GM12878 (cell line): Measurements from ENCODE around the gene SGIP1. TPM values are rescaled to one million over a fixed set of nuclear protein-coding genes. Genes with fewer than 3 reads are reported as not detected.

Source experiments
- ATAC-seq: fragments of 200-7000 bp; cut with Tn5 transposase; 3 replicates; pipeline ENCODE4 v1.9.1; 2020; ENCODE audit warnings: mild to moderate bottlenecking, moderate library complexity
- BruUV-seq: library from RNA; stranded (reverse); fragments of 400-500 nt; replicated peaks from 2 replicates; lab custom pipeline; 2021; lab: Mats Ljungman, UMichigan
- CTCF ChIA-PET: fragments of 300-600 bp; sonication (Branson Sonifier 250); formaldehyde crosslinking; extraction: SDS; loops from one replicate; lab custom pipeline; 2021; ENCODE audit warnings: inconsistent platforms; lab: Yijun Ruan, JAX
- POLR2A ChIA-PET: fragments of 350-600 bp; formaldehyde crosslinking; extraction: SDS; loops from one replicate; lab custom pipeline; 2021; ENCODE audit warnings: inconsistent platforms; lab: Charles Lee
- RAD21 ChIA-PET: fragments of 300-600 bp; sonication (Branson Sonifier 250); formaldehyde crosslinking; loops from one replicate; lab custom pipeline; 2023; ENCODE audit warnings: antibody characterized with exemption; ENCODE audit not compliant: unreplicated experiment; lab: Charles Lee
- SMC1A ChIA-PET: fragments of 300-600 bp; sonication (Branson Sonifier 250); formaldehyde crosslinking; loops from one replicate; lab custom pipeline; 2023; ENCODE audit not compliant: unreplicated experiment, uncharacterized antibody; lab: Charles Lee
- DNase-seq: peaks from one replicate; pipeline ENCODE4 v3.0.0-alpha.2; 2011; ENCODE audit warnings: low read depth, low spot score
- FAIRE-seq: peaks from 3 replicates; lab custom pipeline; 2011; peaks lifted over from hg19 to GRCh38; lab: Jason Lieb, UNC
- H2AFZ ChIP-seq: 2 replicates; pipeline ENCODE4 v1.6.0; 2011; ENCODE audit warnings: low read depth, low read length, control low read depth; ENCODE audit not compliant: control insufficient read depth
- H3K27ac ChIP-seq: 2 replicates; pipeline ENCODE4 v1.5.1; 2011; ENCODE audit warnings: control low read depth; ENCODE audit not compliant: control insufficient read depth, insufficient read depth
- H3K27me3 ChIP-seq, 2 experiments: replicated peaks in 1 of 2; 2 replicates each; pipeline versions ENCODE4 v1.6.0 to v1.6.1; 2011; ENCODE audit warnings: low read length in 1 of 2; ENCODE audit not compliant: control insufficient read depth in 2 of 2, insufficient read depth in 2 of 2
- H3K36me3 ChIP-seq, 2 experiments: 2 replicates each; pipeline ENCODE4 v1.5.1; 2011; ENCODE audit warnings: low read length in 1 of 2; ENCODE audit not compliant: control insufficient read depth in 2 of 2, insufficient read depth in 2 of 2
- H3K4me1 ChIP-seq: 2 replicates; pipeline ENCODE4 v1.6.1; 2011; ENCODE audit warnings: mild to moderate bottlenecking, low read length, moderate library complexity, mixed read lengths; ENCODE audit not compliant: control insufficient read depth, insufficient read depth
- H3K4me2 ChIP-seq: 2 replicates; pipeline ENCODE4 v1.6.0; 2011; ENCODE audit warnings: control low read depth; ENCODE audit not compliant: control insufficient read depth, insufficient read depth
- H3K4me3 ChIP-seq: fragments of 200-600 bp; sonication (generic); 2 replicates; pipeline ENCODE4 v1.5.1; 2016
- H3K79me2 ChIP-seq: 2 replicates; pipeline ENCODE4 v1.6.0; 2011; ENCODE audit warnings: low read length; ENCODE audit not compliant: control insufficient read depth, insufficient read depth
- H3K9ac ChIP-seq: 2 replicates; pipeline ENCODE4 v1.8.0; 2011; ENCODE audit warnings: low read length, control low read depth, mixed read lengths; ENCODE audit not compliant: control insufficient read depth, insufficient read depth
- H3K9me3 ChIP-seq: replicated peaks from 3 replicates; pipeline ENCODE4 v1.5.1; 2011; ENCODE audit warnings: mild to moderate bottlenecking, low read length; ENCODE audit not compliant: control insufficient read depth, insufficient read depth
- H4K20me1 ChIP-seq: 2 replicates; pipeline ENCODE4 v1.6.0; 2011; ENCODE audit not compliant: control insufficient read depth, insufficient read depth
- CUX1 ChIP-seq: IDR thresholded peaks from 2 replicates; pipeline ENCODE4 v1.6.1; 2012; ENCODE audit warnings: improper control_type of control experiment, low read depth, low read length; ENCODE audit not compliant: insufficient replicate concordance
- E2F4 ChIP-seq: IDR thresholded peaks from 2 replicates; pipeline ENCODE4 v1.6.1; 2012; ENCODE audit warnings: low read depth, low read length, improper control_type of control experiment
- EGR1 ChIP-seq, 2 experiments: IDR thresholded peaks; 1 replicate in 1 of 2; 2 replicates in 1 of 2; pipeline ENCODE4 v1.6.1; 2011 to 2012; ENCODE audit warnings: low read depth in 2 of 2, low read length in 2 of 2, borderline replicate concordance in 1 of 2, mild to moderate bottlenecking in 1 of 2, moderate library complexity in 1 of 2
- ELK1 ChIP-seq: IDR thresholded peaks from 2 replicates; pipeline ENCODE4 v1.6.1; 2012; ENCODE audit warnings: low read depth, low read length, improper control_type of control experiment
- HDAC2 ChIP-seq: fragments of 200-600 bp; sonication (generic); IDR thresholded peaks from 2 replicates; pipeline ENCODE4 v1.6.1; 2017
- NFYB ChIP-seq: IDR thresholded peaks from 2 replicates; pipeline ENCODE4 v1.6.1; 2011; ENCODE audit warnings: low read depth, mild to moderate bottlenecking, low read length, improper control_type of control experiment, moderate library complexity; ENCODE audit not compliant: insufficient read depth
- PAX8 ChIP-seq: fragments of 450-650 bp; IDR thresholded peaks from 2 replicates; pipeline ENCODE4 v1.6.1; 2017; ENCODE audit warnings: mild to moderate bottlenecking, moderate library complexity
- PBX3 ChIP-seq: IDR thresholded peaks from 2 replicates; pipeline ENCODE4 v1.6.1; 2011; ENCODE audit warnings: mild to moderate bottlenecking, low read depth, low read length, moderate library complexity; ENCODE audit not compliant: insufficient replicate concordance
- RUNX3 ChIP-seq: IDR thresholded peaks from 2 replicates; pipeline ENCODE4 v1.6.1; 2012; ENCODE audit warnings: low read length, inconsistent platforms
- TCF7 ChIP-seq: IDR thresholded peaks from 2 replicates; pipeline ENCODE4 v1.6.1; 2014; ENCODE audit warnings: antibody characterized with exemption, borderline replicate concordance
- ZBTB11 ChIP-seq: fragments of 450-650 bp; formaldehyde crosslinking; IDR thresholded peaks from 2 replicates; pipeline ENCODE4 v1.5.0; 2022; ENCODE audit warnings: mild to moderate bottlenecking, missing genetic modification characterization
- ZNF622 ChIP-seq: fragments of 450-650 bp; IDR thresholded peaks from 2 replicates; pipeline ENCODE4 v1.6.1; 2017; ENCODE audit warnings: mild to moderate bottlenecking, inconsistent platforms
- WGBS: methylation state at CpG from one replicate; pipeline ENCODE4 v1.1.6; 2016; ENCODE audit warnings: low lambda C conversion rate; ENCODE audit not compliant: insufficient replicate concordance, insufficient coverage; ENCODE audit errors: missing lambda C conversion rate; 5-methylcytosine and 5-hydroxymethylcytosine counted together
- in situ Hi-C: fragments of 300-500 bp; cut with MboI; formaldehyde crosslinking; loops from 9 replicates; pipeline ENCODE4 v1.14.3; 2018; ENCODE audit warnings: mixed read lengths
- intact Hi-C: fragments of 100-400 bp; cut with micrococcal nuclease; formaldehyde crosslinking; loops from one replicate; pipeline ENCODE4 v1.14.2; 2022; ENCODE audit not compliant: unreplicated experiment
- polyA plus RNA-seq, 11 experiments: library from polyadenylated mRNA; depleted of rRNA in 4 of 11; unstranded in 6 of 11; stranded (reverse) in 5 of 11; fragments of >200 nt; fragmentation: Nextera tagmentation in 4 of 11; fragmentation: Illumina TruSeq in 1 of 11; extraction: Ambion mirVana in 4 of 11; extraction: Trizol in 1 of 11; gene quantifications; 1 replicate in 1 of 11; 2 replicates in 10 of 11; pipeline versions ENCODE4 v1.2.1 to v1.2.3, GENCODE V29; 2011 to 2016; ENCODE audit warnings: inconsistent platforms in 2 of 11, missing spikeins in 2 of 11, low read depth in 1 of 11
- total RNA-seq, 4 experiments: library from RNA; depleted of rRNA in 3 of 4; stranded (reverse); fragments of >200 nt in 3 of 4; fragmentation: Illumina TruSeq in 1 of 4; extraction: Trizol in 1 of 4; gene quantifications; 2 replicates each; pipeline versions ENCODE4 v1.2.1 to v1.2.3, GENCODE V29; 2013 to 2021

Gene SGIP1
- total and polyA plus RNA-seq, 10 of the 15 experiments (the other 5 are each of a cell fraction or from before 2014, with no cell fraction given), result 0.15 TPM; not detected in 9

- POLR2A ChIA-PET, result no interaction called here
- Histone ChIP-seq H3K79me2 (no peaks in the 10 kb centered on the region), H3K27me3 (no peaks in the 10 kb centered on the region; a peak in 1 of 4 replicates), H3K4me1 (no peaks in the 10 kb centered on the region), H3K4me2 (no peak overlapping the region), H4K20me1 (no peaks in the 10 kb centered on the region), H3K9me3 (no peaks in the 10 kb centered on the region), H3K9ac (no peak overlapping the region), H3K36me3 (no peaks in the 10 kb centered on the region), H3K4me3 (no peak overlapping the region), H2AFZ (no peak overlapping the region), H3K27ac (no peak overlapping the region)
- CTCF ChIA-PET, result no interaction called here
- WGBS, result 80% methylated on average over 1 of the region's 1 CpG
- SMC1A ChIA-PET, result no interaction called here
- DNase-seq, result no peak
- no peak for FAIRE-seq
- intact Hi-C loops (no loop called here), in situ Hi-C loops (no loop called here)
- BruUV-seq, result no TSS peak
- no peak for ATAC-seq
- RAD21 ChIA-PET, result no interaction called here
- TF ChIP-seq RUNX3 (no peak), ELK1 (no peak), HDAC2 (no peak), EGR1 (IDR thresholded peaks at IDR 0.05; ENCODE audit: borderline replicate concordance in 1 of 2, low read depth in 2 of 2, low read length in 2 of 2) (no peak), CUX1 (no peak), ZNF622 (no peak), ZBTB11 (no peak), E2F4 (no peak), TCF7 (no peak), PAX8 (no peak), NFYB (no peak), PBX3 (no peak)
Observed at GRCh38 chr1:66525086-66525485, 8.9 kb upstream of the SGIP1 start.
